ENCODE results near the gene CIDEC.
A peak's percentile ranks its signal among the peaks of the same experiment; 100 is the strongest.
"Not testable (repeated sequence)": the region's sequence is repeated elsewhere in the genome, so short reads cannot be mapped to it uniquely, and the experiment has no call there.

The CIDEC gene

GRCh38 chr3:9884555-9885165 lies 4.6 kb upstream of the CIDEC start:
- intact Hi-C loops (cut with DNase I) = no loop called here
- no peak for DNase-seq

DNA sequence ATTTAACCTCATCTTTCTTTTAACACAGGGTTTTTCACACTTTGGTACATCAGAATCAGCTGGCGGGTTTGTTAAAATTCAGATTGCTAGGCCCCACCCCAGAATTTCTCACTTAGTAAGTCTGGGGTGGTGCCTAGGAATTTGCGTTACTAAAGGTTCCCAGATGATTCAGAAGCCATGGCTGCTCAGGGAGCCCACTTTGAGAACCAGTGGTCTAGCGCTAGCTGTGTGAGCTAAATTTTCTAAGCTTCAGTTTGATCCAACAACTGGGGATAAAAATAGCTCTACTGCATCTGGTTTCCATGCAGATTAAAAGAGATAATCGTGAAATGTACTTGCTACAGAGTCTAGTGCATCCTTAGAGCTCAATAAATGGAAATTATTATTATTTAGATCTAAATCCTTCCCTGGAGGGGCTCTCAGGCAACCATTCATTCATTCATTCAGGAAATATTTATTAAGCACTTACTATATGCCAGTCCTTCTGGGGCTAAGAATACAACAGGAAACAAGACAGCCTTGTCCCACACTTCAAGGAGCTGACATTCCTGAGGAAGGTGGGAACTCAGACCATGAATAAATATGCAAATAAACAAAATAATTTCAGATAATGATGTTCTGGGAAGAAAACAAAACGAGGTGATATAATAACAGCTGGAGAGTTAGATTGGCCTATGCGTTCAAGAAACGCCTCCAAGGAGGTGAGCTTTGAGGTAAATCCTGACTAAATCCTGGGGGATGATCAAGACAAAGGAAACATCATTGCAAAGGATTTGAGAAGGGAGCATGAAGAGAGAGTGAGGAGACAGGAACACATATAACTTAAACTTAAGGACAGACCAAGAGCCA lies 3.9 kb upstream of the CIDEC start:
- no peak for DNase-seq
- intact Hi-C loops (cut with DNase I) = no loop called here

- no peak for DNase-seq
- intact Hi-C loops (cut with DNase I) = no loop called here
Observed at GRCh38 chr3:9881441-9881840, 1.4 kb upstream of the CIDEC start.

- DNase-seq = no peak
- intact Hi-C loops (cut with DNase I) = no loop called here
Observed at GRCh38 chr3:9878700-9879099, 1.4 kb downstream of the CIDEC start.

GRCh38 chr3:9876991-9877390 lies 3.1 kb downstream of the CIDEC start:
- intact Hi-C loops (cut with DNase I) = no loop called here
- no peak for DNase-seq

DNA sequence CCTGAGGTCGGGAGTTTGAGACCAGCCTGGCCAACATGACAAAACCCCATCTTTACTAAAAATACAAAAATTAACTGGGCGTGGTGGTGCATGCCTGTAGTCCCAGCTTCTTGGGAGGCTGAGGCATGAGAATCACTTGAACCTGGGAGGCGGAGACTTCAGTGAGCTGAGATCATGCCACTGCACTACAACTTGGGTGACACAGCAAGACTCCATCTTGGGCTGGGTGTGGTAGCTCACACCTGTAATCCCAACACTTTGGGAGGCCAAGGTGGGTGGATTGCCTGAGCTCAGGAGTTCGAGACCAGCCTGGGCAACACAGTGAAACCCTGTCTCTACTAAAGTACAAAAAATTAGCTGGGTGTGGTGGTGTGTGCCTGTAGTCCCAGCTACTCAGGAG lies 3.8 kb downstream of the CIDEC start:
- intact Hi-C loops (cut with DNase I); DNase-seq: not testable (repeated sequence)

DNA sequence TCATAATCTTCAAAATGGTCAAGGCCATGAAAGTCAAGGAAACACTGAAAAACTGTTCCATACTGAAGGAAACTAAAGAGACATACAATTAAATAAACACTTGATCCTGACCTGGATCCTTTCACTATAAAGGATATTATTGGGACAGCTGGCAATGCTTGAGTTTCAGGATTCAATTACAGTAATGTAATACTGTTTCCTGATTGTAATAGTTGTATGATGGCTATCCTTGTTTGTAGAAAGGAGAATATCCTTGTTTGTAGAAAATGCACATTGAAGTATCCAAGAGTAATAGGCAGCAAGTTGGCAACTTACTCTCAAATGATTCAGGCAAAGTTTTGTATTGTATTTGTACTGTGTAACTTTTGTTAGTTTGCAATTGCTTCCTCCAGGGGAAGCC lies 4.6 kb downstream of the CIDEC start:
- no peak for DNase-seq

GRCh38 chr3:9872067-9872466 lies 8.0 kb downstream of the CIDEC start:
- intact Hi-C loops (cut with DNase I); DNase-seq: not testable (repeated sequence)

More for the DNA sequence above, 4.6 kb downstream of the CIDEC start:
- intact Hi-C loops (cut with DNase I) = no loop called here

DNA sequence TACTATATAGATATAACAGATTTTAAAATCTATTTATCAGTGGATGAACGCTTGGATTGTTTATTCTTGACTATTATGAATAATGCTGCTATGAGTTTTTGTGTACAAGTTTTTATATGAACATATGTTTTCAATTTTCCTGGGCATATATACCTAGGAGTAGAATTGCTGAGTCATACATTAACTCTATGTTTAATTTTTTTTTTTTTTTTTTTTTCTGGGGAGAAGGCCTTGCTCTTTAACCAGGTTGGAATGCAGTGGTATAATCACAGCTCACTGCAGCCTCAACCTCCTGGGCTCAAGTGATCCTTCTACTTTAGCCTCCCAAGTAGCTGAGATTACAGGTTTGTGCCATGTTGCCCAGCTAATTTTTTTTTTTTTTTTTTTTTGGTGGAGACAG lies 9.1 kb downstream of the CIDEC start:
- intact Hi-C loops (cut with DNase I) = no loop called here
- DNase-seq = no peak

DNA sequence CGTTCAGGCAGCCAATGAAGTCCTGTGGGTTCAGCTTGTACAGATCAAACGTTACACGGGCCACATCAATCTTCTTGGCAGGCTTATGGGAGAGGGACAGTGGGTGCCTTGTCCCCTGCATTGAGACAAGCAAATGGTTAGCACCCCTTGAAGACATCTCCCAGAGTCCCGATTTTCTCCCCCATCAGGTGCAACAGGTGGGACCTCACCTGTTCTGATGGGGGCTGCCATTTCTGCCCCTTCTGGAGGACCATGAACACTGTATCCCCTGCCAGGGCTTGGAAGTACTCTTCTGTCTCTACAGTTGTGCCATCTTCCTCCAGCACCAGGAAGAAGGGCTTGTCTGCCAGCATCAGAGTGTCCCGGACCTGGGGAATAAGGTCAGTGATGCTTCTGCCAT lies 10.1 kb downstream of the CIDEC start:
- intact Hi-C loops (cut with DNase I) = no loop called here
- no peak for DNase-seq

- no peak for DNase-seq
- intact Hi-C loops (cut with DNase I) = no loop called here
Observed at GRCh38 chr3:9867106-9867505, 12.9 kb downstream of the CIDEC start.

- intact Hi-C loops (cut with DNase I) = no loop called here
- no peak for DNase-seq
Observed at GRCh38 chr3:9866639-9867038, 13.4 kb downstream of the CIDEC start.

- intact Hi-C loops (cut with DNase I); DNase-seq: not testable (repeated sequence)
Observed at GRCh38 chr3:9865125-9865637, 14.9 kb downstream of the CIDEC start.

GRCh38 chr3:9864200-9864927 lies 15.7 kb downstream of the CIDEC start:
- intact Hi-C loops (cut with DNase I) = no loop called here
- peak; percentile 12 to 81 (median 56) for DNase-seq

DNA sequence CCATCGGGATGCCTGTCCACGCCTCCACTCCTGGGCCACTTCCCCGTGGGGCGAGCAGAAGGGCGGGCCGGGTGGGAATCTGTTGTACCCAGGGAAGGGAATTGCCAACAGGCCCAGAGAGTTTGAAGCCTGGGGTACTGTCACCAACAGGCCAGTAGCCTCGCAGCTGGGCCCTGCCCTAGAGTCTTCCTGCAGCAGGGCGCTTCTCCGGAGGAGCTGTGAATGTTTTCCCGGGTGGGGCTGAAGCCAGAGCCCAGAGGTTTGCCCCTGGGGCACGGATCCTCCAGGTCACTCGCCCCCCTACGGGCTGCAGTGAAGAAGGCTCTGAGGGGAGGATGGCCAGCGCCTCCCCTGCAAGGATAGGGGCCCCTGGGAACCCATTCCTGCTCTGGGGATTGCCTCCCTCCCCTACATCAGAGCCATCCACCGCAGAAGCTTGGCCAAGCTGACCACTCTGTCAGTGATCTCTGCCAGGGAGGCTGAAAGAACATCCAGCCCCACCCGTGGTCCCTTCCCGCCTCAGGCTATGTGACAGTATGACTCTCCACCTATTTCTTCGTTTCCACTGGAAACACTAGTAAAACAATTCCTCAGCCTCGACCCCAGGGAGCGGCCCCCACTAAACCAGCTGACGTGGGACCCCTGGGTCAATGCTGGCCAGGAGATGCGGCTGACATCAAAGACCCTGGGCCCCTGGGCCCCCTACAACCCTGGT lies 16.8 kb downstream of the CIDEC start:
- intact Hi-C loops (cut with DNase I) = no loop called here
- no peak for DNase-seq

- intact Hi-C loops (cut with DNase I) = no loop called here
- peak in 12 of 42 donors; percentile 12 to 48 (median 24) for DNase-seq
Observed at GRCh38 chr3:9862391-9863057, 17.5 kb downstream of the CIDEC start.

DNA sequence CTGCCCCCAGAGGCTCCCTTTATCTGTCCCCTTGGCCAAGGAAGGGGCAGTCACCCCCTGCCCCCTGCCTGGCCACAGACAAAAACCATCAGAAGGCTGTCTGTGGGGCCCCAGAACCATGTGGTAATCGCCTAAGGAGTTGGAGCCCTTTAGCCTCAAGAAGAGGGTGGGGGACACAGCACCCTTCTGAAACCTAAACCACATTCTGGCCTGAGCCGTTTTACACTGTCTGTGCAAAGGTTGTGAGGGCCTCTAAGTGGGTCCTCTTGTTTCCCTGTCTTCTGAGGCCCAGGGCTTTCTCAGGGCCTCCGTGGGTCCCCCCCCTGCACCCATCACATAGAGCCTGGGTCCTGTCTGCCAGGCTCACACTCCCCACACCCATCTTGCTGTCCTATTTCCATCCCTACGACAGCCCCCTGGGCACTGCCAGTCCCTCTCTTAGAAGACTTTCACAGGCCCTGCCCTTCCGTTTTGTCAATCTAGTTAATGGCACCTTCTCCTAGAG lies 18.4 kb downstream of the CIDEC start:
- no peak for DNase-seq
- intact Hi-C loops (cut with DNase I) = no loop called here

- no peak for DNase-seq
- intact Hi-C loops (cut with DNase I) = no loop called here
Observed at GRCh38 chr3:9861201-9861600, 18.9 kb downstream of the CIDEC start.

All from head of caudate nucleus (tissue), 42 donors.